ENCODE data around the gene INO80D.

INO80D gene

DNA sequence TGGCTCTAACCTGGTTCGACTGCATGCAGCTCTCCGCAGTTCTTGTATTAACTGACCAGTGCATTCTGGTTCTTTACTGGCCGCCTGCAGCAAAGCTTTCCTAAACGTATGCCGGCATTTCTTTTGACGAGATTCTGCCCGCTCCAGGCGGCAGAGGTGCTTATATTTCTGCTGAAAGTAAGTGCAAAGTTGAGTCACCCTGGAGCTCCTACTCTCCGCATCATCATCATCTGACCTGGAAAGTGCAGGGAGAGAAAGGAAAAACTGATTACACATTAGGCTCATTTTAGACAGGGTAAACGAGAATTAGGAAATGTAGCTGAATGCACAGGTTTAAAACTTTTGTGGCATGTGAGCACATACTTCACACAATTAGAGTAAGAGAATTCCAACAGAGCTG, 57.9 kb downstream of the INO80D start (continued):
- no peak for TF ChIP-seq ZBTB11 (tag by site-specific recombination; conservative IDR thresholded peaks at IDR 0.05; ENCODE audit: low read depth)
- no peak for TF ChIP-seq ZBTB44 (tag by site-specific recombination; IDR thresholded peaks at IDR 0.05)
- no peak for TF ChIP-seq ZNF350 (tag by site-specific recombination; IDR thresholded peaks at IDR 0.05)

GRCh38 chr2:206023183-206023582, 62.8 kb downstream of the INO80D start:
- peaks cover 2% of the 10 kb centered on the region; the same call in 1 of the 2 replicates for H3K4me1 ChIP-seq (ENCODE audit: control insufficient read depth, insufficient read depth, low read length)
- no peak overlapping the region for H3K27ac ChIP-seq (ENCODE audit: extremely low read depth, low read depth, low read length)
- CTCF ChIA-PET: no interaction called here
- H3K36me3 ChIP-seq (ENCODE audit: control insufficient read depth in 2 of 2, insufficient read depth in 1 of 2, low read length in 2 of 2): peaks cover 3 to 6% of the 10 kb centered on the region in 2 experiments; a peak in 2 of 3 replicates
- H3K4me3 ChIP-seq (ENCODE audit: low read depth, low read length): no peak overlapping the region
- POLR2A ChIA-PET: no interaction called here
- TF ChIP-seq, protein P1, sequence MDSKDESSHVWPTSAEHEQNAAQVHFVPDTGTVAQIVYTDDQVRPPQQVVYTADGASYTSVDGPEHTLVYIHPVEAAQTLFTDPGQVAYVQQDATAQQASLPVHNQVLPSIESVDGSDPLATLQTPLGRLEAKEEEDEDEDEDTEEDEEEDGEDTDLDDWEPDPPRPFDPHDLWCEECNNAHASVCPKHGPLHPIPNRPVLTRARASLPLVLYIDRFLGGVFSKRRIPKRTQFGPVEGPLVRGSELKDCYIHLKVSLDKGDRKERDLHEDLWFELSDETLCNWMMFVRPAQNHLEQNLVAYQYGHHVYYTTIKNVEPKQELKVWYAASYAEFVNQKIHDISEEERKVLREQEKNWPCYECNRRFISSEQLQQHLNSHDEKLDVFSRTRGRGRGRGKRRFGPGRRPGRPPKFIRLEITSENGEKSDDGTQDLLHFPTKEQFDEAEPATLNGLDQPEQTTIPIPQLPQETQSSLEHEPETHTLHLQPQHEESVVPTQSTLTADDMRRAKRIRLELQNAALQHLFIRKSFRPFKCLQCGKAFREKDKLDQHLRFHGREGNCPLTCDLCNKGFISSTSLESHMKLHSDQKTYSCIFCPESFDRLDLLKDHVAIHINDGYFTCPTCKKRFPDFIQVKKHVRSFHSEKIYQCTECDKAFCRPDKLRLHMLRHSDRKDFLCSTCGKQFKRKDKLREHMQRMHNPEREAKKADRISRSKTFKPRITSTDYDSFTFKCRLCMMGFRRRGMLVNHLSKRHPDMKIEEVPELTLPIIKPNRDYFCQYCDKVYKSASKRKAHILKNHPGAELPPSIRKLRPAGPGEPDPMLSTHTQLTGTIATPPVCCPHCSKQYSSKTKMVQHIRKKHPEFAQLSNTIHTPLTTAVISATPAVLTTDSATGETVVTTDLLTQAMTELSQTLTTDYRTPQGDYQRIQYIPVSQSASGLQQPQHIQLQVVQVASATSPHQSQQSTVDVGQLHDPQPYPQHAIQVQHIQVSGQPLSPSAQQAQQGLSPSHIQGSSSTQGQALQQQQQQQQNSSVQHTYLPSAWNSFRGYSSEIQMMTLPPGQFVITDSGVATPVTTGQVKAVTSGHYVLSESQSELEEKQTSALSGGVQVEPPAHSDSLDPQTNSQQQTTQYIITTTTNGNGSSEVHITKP (tag by site-specific recombination; IDR thresholded peaks at IDR 0.05): no peak
- no peak for TF ChIP-seq GLIS1 (tag by site-specific recombination; IDR thresholded peaks at IDR 0.05)
- H3K9me3 ChIP-seq (ENCODE audit: control insufficient read depth, insufficient read depth, low read depth, low read length): no peaks in the 10 kb centered on the region

DNA sequence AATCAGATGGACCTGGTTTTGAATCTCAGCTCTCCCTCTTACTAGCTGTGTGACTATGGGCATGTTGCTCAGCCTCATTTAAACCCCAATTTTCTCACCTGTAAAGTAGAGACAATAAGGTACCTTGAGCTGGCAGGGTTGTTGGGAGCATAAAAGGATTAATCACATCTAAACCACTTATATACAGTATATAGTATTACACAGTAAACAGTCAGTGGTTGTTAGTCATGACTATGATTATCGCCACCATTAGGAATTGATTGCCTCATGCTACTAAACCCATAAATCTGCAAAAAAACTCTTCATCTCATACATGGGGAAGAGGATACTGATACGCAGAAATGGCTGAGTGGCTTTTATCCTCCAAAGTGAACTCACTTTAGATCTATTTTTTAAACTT, 65.8 kb downstream of the INO80D start:
- H3K36me3 ChIP-seq (ENCODE audit: control insufficient read depth in 2 of 2, insufficient read depth in 1 of 2, low read length in 2 of 2): peaks cover 8 to 22% of the 10 kb centered on the region in 2 experiments; a peak in 2 of 3 replicates
- no peak overlapping the region for H3K4me3 ChIP-seq (ENCODE audit: low read depth, low read length)
- H3K9me3 ChIP-seq (ENCODE audit: control insufficient read depth, insufficient read depth, low read depth, low read length): no peaks in the 10 kb centered on the region
- no peak overlapping the region for H3K27ac ChIP-seq (ENCODE audit: extremely low read depth, low read depth, low read length)
- CTCF ChIA-PET: no interaction called here
- peaks cover 2% of the 10 kb centered on the region; the same call in 1 of the 2 replicates for H3K4me1 ChIP-seq (ENCODE audit: control insufficient read depth, insufficient read depth, low read length)
- POLR2A ChIA-PET: interaction anchor here (0.5 kb wide), 1 partner anchor 139 kb away, joined by 5 read pairs; no protein-coding TSS in a partner anchor
- TF ChIP-seq ZNF280D (tag by site-specific recombination; IDR thresholded peaks at IDR 0.05) (no peak), ZNF184 (tag by site-specific recombination; IDR thresholded peaks at IDR 0.05) (no peak), ZNF670 (tag by site-specific recombination; IDR thresholded peaks at IDR 0.05; ENCODE audit: low read depth) (no peak), ZNF623 (tag by site-specific recombination; IDR thresholded peaks at IDR 0.05) (no peak), ZNF555 (tag by site-specific recombination; conservative IDR thresholded peaks at IDR 0.05) (no peak), ZNF747 (tag by site-specific recombination; IDR thresholded peaks at IDR 0.05) (no peak), ZNF596 (tag by site-specific recombination; IDR thresholded peaks at IDR 0.05) (no peak), ZNF274 (IDR thresholded peaks at IDR 0.05; ENCODE audit: low read length) (no peak), ZNF274 (tag by site-specific recombination; IDR thresholded peaks at IDR 0.05; ENCODE audit: borderline replicate concordance) (no peak)
- TF ChIP-seq, protein P2, sequence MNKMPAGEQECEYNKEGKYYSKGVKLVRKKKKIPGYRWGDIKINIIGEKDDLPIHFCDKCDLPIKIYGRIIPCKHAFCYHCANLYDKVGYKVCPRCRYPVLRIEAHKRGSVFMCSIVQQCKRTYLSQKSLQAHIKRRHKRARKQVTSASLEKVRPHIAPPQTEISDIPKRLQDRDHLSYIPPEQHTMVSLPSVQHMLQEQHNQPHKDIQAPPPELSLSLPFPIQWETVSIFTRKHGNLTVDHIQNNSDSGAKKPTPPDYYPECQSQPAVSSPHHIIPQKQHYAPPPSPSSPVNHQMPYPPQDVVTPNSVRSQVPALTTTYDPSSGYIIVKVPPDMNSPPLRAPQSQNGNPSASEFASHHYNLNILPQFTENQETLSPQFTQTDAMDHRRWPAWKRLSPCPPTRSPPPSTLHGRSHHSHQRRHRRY (tag by site-specific recombination; IDR thresholded peaks at IDR 0.05): no peak
- TF ChIP-seq, protein P3, sequence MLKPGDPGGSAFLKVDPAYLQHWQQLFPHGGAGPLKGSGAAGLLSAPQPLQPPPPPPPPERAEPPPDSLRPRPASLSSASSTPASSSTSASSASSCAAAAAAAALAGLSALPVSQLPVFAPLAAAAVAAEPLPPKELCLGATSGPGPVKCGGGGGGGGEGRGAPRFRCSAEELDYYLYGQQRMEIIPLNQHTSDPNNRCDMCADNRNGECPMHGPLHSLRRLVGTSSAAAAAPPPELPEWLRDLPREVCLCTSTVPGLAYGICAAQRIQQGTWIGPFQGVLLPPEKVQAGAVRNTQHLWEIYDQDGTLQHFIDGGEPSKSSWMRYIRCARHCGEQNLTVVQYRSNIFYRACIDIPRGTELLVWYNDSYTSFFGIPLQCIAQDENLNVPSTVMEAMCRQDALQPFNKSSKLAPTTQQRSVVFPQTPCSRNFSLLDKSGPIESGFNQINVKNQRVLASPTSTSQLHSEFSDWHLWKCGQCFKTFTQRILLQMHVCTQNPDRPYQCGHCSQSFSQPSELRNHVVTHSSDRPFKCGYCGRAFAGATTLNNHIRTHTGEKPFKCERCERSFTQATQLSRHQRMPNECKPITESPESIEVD (tag by site-specific recombination; IDR thresholded peaks at IDR 0.05): no peak

Measured in HEK293 (cell line).